Gastrocnemius medialis (tissue), 4 donors: ENCODE measurements around the gene SLC24A3. TPM values are rescaled to one million over a fixed set of nuclear protein-coding genes. Genes with fewer than 3 reads are reported as not detected.

Experiments
- ATAC-seq, 2 donors: fragments of 150-250 bp; one replicate each; pipeline ENCODE4 v1.9.1; 2016
- DNase-seq, 2 donors: peaks; one replicate each; pipeline ENCODE4 v3.0.0-alpha.2; 2019
- H3K27ac ChIP-seq, 4 donors: fragments of 200-600 bp; sonication (generic); 1 replicate in 1 of 4; 2 replicates in 3 of 4; pipeline ENCODE4 v1.5.1; 2016 to 2018; ENCODE audit warnings: mild to moderate bottlenecking in 2 of 4, moderate library complexity in 1 of 4
- H3K27me3 ChIP-seq, 3 donors: fragments of 200-600 bp; sonication (generic) in 2 of 3; 1 replicate in 1 of 3; 2 replicates in 2 of 3; pipeline versions ENCODE4 v1.5.1 to v1.6.0; 2016 to 2019; ENCODE audit warnings: mild to moderate bottlenecking in 1 of 3, moderate library complexity in 1 of 3
- H3K36me3 ChIP-seq, 2 donors: fragments of 200-600 bp; sonication (generic) in 1 of 2; one replicate each; pipeline ENCODE4 v1.5.1; 2017 to 2018
- H3K4me1 ChIP-seq, 2 donors: fragments of 200-600 bp; sonication (generic) in 1 of 2; one replicate each; pipeline ENCODE4 v1.5.1; 2016 to 2017; ENCODE audit warnings: mild to moderate bottlenecking in 2 of 2
- H3K4me3 ChIP-seq, 4 donors: fragments of 200-600 bp; sonication (generic) in 3 of 4; 1 replicate in 1 of 4; 2 replicates in 3 of 4; pipeline ENCODE4 v1.5.1; 2016 to 2019; ENCODE audit warnings: mild to moderate bottlenecking in 2 of 4
- H3K9me3 ChIP-seq, 3 donors: fragments of 200-600 bp; sonication (generic) in 2 of 3; 1 replicate in 1 of 3; 2 replicates in 2 of 3; pipeline ENCODE4 v1.5.1; 2016 to 2019
- CTCF ChIP-seq, 5 experiments: fragments of 450-650 bp in 3 of 5; fragments of 200-600 bp in 2 of 5; sonication (generic) in 2 of 5; IDR thresholded peaks in 4 of 5; conservative IDR thresholded peaks in 1 of 5; 1 replicate in 4 of 5; 2 replicates in 1 of 5; pipeline ENCODE4 v1.5.1; 2016 to 2019; ENCODE audit warnings: antibody characterized with exemption in 5 of 5, mild to moderate bottlenecking in 3 of 5, moderate library complexity in 3 of 5
- POLR2A ChIP-seq, 2 donors: fragments of 450-650 bp; IDR thresholded peaks; one replicate each; pipeline ENCODE4 v1.6.1; 2017; ENCODE audit warnings: antibody characterized with exemption in 2 of 2, mild to moderate bottlenecking in 2 of 2, moderate library complexity in 2 of 2
- in situ Hi-C, 4 donors: fragments of 200-750 bp; cut with MboI; loops; one replicate each; pipeline versions ENCODE4 v1.15.0 to v1.8.0; 2017; ENCODE audit warnings: low sequenced_read_pairs in 4 of 4
- intact Hi-C: fragments of 100-400 bp; cut with DNase I; formaldehyde crosslinking; loops from one replicate; pipeline ENCODE4 v1.15.1; 2023; ENCODE audit warnings: low total_unique reads
- total RNA-seq, 4 donors: library from RNA; depleted of rRNA; stranded (reverse); fragments of >200 nt; gene quantifications; one replicate each; pipeline versions ENCODE4 v1.1.0 to v1.2.3, GENCODE V29; 2016

SLC24A3 gene
- total RNA-seq, 4 donors from 2014 or later, result 3.3 to 7.8 (median 6.7) TPM

DNA sequence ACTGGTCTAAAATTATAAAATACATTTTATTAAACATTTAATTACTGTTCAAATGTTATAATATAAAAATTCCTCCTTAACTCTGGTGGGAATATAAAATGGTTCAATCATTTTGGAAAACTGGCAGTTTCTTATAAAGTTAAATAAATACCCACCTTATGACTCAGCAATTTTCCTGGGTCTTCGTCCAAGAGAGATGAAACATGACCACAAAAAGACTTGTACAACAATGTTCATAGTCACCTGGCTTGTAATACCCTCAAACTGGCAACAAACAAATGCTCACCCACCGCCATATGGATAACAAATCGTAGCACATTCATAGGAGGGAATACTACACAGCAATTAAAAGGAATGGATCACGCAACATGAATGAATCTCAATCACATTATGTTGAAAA is 479.7 kb downstream of the SLC24A3 start:
- Histone ChIP-seq H3K27me3 (no peaks in the 10 kb centered on the region), H3K4me3 (no peak overlapping the region), H3K27ac (peak overlapping the region; percentile 56 to 77 (median 72)), H3K4me1 (peaks cover 21 to 23% of the 10 kb centered on the region in 2 donors), H3K9me3 (no peaks in the 10 kb centered on the region), H3K36me3 (no peaks in the 10 kb centered on the region)
- ATAC-seq (no peak), DNase-seq (no peak)
- no peak for TF ChIP-seq POLR2A (IDR thresholded peaks at IDR 0.05)
- no peak for TF ChIP-seq CTCF (IDR thresholded peaks at IDR 0.05 in 4 of 5, conservative IDR thresholded peaks at IDR 0.05 in 1 of 5)
- in situ Hi-C loops (loop anchor here in 3 of 4 donors (5.0 to 25.0 kb wide), 5 partner anchors 63 to 305 kb away; partner anchors contain the start of gene RIN2 (in 1 of the 3)), intact Hi-C loops (loop anchor here (1.0 to 5.0 kb wide), 5 partner anchors 65 to 230 kb away; no protein-coding TSS in a partner anchor)

- peaks cover 21 to 23% of the 10 kb centered on the region in 2 donors for H3K4me1 ChIP-seq
- TF ChIP-seq CTCF (IDR thresholded peaks at IDR 0.05 in 4 of 5, conservative IDR thresholded peaks at IDR 0.05 in 1 of 5) (peak; percentile 89 to 96 (median 89)), POLR2A (IDR thresholded peaks at IDR 0.05) (no peak)
Observed at GRCh38 chr20:19692685-19693119, 480.3 kb downstream of the SLC24A3 start.

GRCh38 chr20:19693508-19693907 is 481.1 kb downstream of the SLC24A3 start:
- intact Hi-C loops, result loop anchor here (2.0 to 5.0 kb wide), 4 partner anchors 84 to 229 kb away; no protein-coding TSS in a partner anchor
- Histone ChIP-seq H3K36me3 (no peaks in the 10 kb centered on the region), H3K9me3 (no peaks in the 10 kb centered on the region), H3K4me1 (peaks cover 15 to 19% of the 10 kb centered on the region in 2 donors), H3K27ac (no peak overlapping the region), H3K4me3 (no peak overlapping the region), H3K27me3 (no peaks in the 10 kb centered on the region)
- no peak for TF ChIP-seq POLR2A (IDR thresholded peaks at IDR 0.05)
- no peak for TF ChIP-seq CTCF (IDR thresholded peaks at IDR 0.05 in 4 of 5, conservative IDR thresholded peaks at IDR 0.05 in 1 of 5)
- no peak for DNase-seq
- in situ Hi-C loops, result loop anchor here in 3 of 4 donors (5.0 to 25.0 kb wide), 5 partner anchors 61 to 304 kb away; partner anchors contain the start of gene RIN2 (in 1 of the 3)
- no peak for ATAC-seq

More at GRCh38 chr20:19692685-19693119, 480.3 kb downstream of the SLC24A3 start:
- Histone ChIP-seq H3K27ac (peak overlapping the region in 2 of 4 donors; percentile 76 to 77), H3K36me3 (no peaks in the 10 kb centered on the region), H3K27me3 (no peaks in the 10 kb centered on the region), H3K4me3 (peak overlapping the region in 3 of 4 donors; percentile 1 to 24 (median 12)), H3K9me3 (no peaks in the 10 kb centered on the region)
- DNase-seq (peak in 1 of 2 donors; percentile 39), ATAC-seq (peak; percentile 18 to 31)
- intact Hi-C loops, result loop anchor here (1.0 to 5.0 kb wide), 5 partner anchors 65 to 230 kb away; no protein-coding TSS in a partner anchor
- in situ Hi-C loops, result loop anchor here in 3 of 4 donors (5.0 to 25.0 kb wide), 5 partner anchors 62 to 305 kb away; partner anchors contain the start of gene RIN2 (in 1 of the 3)

GRCh38 chr20:19695081-19695480 is 482.6 kb downstream of the SLC24A3 start:
- Histone ChIP-seq H3K36me3 (no peaks in the 10 kb centered on the region), H3K4me1 (peaks cover 13 to 17% of the 10 kb centered on the region in 2 donors), H3K4me3 (no peak overlapping the region), H3K27me3 (no peaks in the 10 kb centered on the region), H3K9me3 (no peaks in the 10 kb centered on the region), H3K27ac (no peak overlapping the region)
- in situ Hi-C loops (loop anchor here in 3 of 4 donors (10.0 to 25.0 kb wide), 4 partner anchors 60 to 300 kb away; partner anchors contain the start of gene RIN2 (in 1 of the 3)), intact Hi-C loops (no loop called here)
- TF ChIP-seq POLR2A (IDR thresholded peaks at IDR 0.05), result no peak
- no peak for TF ChIP-seq CTCF (IDR thresholded peaks at IDR 0.05 in 4 of 5, conservative IDR thresholded peaks at IDR 0.05 in 1 of 5)
- DNase-seq (no peak), ATAC-seq (no peak)
